ENCODE measurements around the gene TEX2. TPM values are rescaled to one million over a fixed set of nuclear protein-coding genes. Genes with fewer than 3 reads are reported as not detected.
A peak's percentile ranks its signal among the peaks of the same experiment; 100 is the strongest.

TEX2 gene
- polyA plus RNA-seq, 1 of the 3 experiments (the other 2 are of a cell fraction), result 24.0 TPM

- 54% methylated on average over 18 of the region's 19 CpGs for WGBS (ENCODE audit: low lambda C conversion rate)
- DNase-seq, result peak; percentile 80
- Histone ChIP-seq H3F3A (replicated peaks; ENCODE audit: insufficient read depth) (peaks cover 4% of the 10 kb centered on the region), H3K4me2 (no peak overlapping the region), H3K9me2 (no peaks in the 10 kb centered on the region), H3K27me3 (ENCODE audit: insufficient read depth) (no peaks in the 10 kb centered on the region), H4K20me1 (ENCODE audit: insufficient read depth) (no peaks in the 10 kb centered on the region), H2AFZ (ENCODE audit: low read depth) (no peak overlapping the region), H3K36me3 (replicated peaks in 1 of 2; ENCODE audit: control insufficient read depth in 1 of 2, insufficient read depth in 2 of 2, low read length in 1 of 2) (no peaks in the 10 kb centered on the region), H3K4me3 (ENCODE audit: low read depth in 2 of 2, low read length in 1 of 2) (no peak overlapping the region), H3K9ac (no peak overlapping the region), H3K9me3 (no peaks in the 10 kb centered on the region), H3K4me1 (ENCODE audit: control insufficient read depth in 1 of 2, insufficient read depth in 2 of 2, low read depth in 1 of 2, low read length in 1 of 2) (peaks cover 0 to 3% of the 10 kb centered on the region in 2 experiments; a peak in 1 of 4 replicates), H3K79me2 (ENCODE audit: insufficient read depth) (no peaks in the 10 kb centered on the region), H3K27ac (ENCODE audit: low read depth in 2 of 2, low read length in 1 of 2) (no peak overlapping the region)
- CTCF ChIA-PET, result interaction anchor here (0.6 to 6.1 kb wide), 65 partner anchors 9 to 422 kb away, joined by 3 to 60 read pairs (median 4); partner anchors contain the start of genes CD79B, CSHL1, ERN1 and GH1
- POLR2A ChIA-PET, result interaction anchor here (0.6 to 4.3 kb wide), 4 partner anchors 134 to 370 kb away, joined by 3 to 39 read pairs (median 4); no protein-coding TSS in a partner anchor
- TF ChIP-seq SMC3 (IDR thresholded peaks at IDR 0.05; ENCODE audit: low read depth, low read length) (peak; percentile 97), CTCF (IDR thresholded peaks at IDR 0.05) (peak; percentile 99), RAD21 (IDR thresholded peaks at IDR 0.05; ENCODE audit: low read length) (peak; percentile 100), JUND (IDR thresholded peaks at IDR 0.05) (no peak), MXI1 (IDR thresholded peaks at IDR 0.05; ENCODE audit: low read depth, low read length) (peak; percentile 38; the same call in 1 of the 2 replicates)
- TF ChIP-seq, protein P1, sequence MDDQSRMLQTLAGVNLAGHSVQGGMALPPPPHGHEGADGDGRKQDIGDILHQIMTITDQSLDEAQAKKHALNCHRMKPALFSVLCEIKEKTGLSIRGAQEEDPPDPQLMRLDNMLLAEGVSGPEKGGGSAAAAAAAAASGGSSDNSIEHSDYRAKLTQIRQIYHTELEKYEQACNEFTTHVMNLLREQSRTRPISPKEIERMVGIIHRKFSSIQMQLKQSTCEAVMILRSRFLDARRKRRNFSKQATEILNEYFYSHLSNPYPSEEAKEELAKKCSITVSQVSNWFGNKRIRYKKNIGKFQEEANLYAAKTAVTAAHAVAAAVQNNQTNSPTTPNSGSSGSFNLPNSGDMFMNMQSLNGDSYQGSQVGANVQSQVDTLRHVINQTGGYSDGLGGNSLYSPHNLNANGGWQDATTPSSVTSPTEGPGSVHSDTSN (IDR thresholded peaks at IDR 0.05), result no peak
- TF ChIP-seq, protein P2, sequence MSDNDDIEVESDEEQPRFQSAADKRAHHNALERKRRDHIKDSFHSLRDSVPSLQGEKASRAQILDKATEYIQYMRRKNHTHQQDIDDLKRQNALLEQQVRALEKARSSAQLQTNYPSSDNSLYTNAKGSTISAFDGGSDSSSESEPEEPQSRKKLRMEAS (IDR thresholded peaks at IDR 0.05; ENCODE audit: low read depth), result peak; percentile 34; the same call in 1 of the 2 replicates
These were observed 19.1 kb upstream of the TEX2 start for GRCh38 chr17:64281962-64282752.

GRCh38 chr17:64278614-64279013, 15.6 kb upstream of the TEX2 start:
- Histone ChIP-seq H4K20me1 (ENCODE audit: insufficient read depth) (no peaks in the 10 kb centered on the region), H3K9me3 (no peaks in the 10 kb centered on the region), H3K4me1 (ENCODE audit: control insufficient read depth in 1 of 2, insufficient read depth in 2 of 2, low read depth in 1 of 2, low read length in 1 of 2) (peaks cover 0 to 3% of the 10 kb centered on the region in 2 experiments; a peak in 1 of 4 replicates), H3K27ac (ENCODE audit: low read depth in 2 of 2, low read length in 1 of 2) (no peak overlapping the region), H3K9ac (no peak overlapping the region), H3K27me3 (ENCODE audit: insufficient read depth) (no peaks in the 10 kb centered on the region), H2AFZ (ENCODE audit: low read depth) (peak overlapping the region; percentile 37; the same call in 1 of the 2 replicates), H3K4me3 (ENCODE audit: low read depth in 2 of 2, low read length in 1 of 2) (no peak overlapping the region), H3K36me3 (replicated peaks in 1 of 2; ENCODE audit: control insufficient read depth in 1 of 2, insufficient read depth in 2 of 2, low read length in 1 of 2) (no peaks in the 10 kb centered on the region), H3F3A (replicated peaks; ENCODE audit: insufficient read depth) (peaks cover 4% of the 10 kb centered on the region), H3K9me2 (no peaks in the 10 kb centered on the region), H3K4me2 (no peak overlapping the region), H3K79me2 (ENCODE audit: insufficient read depth) (no peaks in the 10 kb centered on the region)
- no peak for DNase-seq
- POLR2A ChIA-PET, result interaction anchor here (4.3 kb wide), 1 partner anchor 132 kb away, joined by 39 read pairs; no protein-coding TSS in a partner anchor
- CTCF ChIA-PET, result interaction anchor here (0.6 to 6.1 kb wide), 8 partner anchors 8 to 359 kb away, joined by 3 to 55 read pairs (median 5); no protein-coding TSS in a partner anchor
- WGBS (ENCODE audit: low lambda C conversion rate), result 63% methylated on average over 3 of the region's 3 CpGs
- TF ChIP-seq GATA2 (CRISPR knock-in tag; IDR thresholded peaks at IDR 0.05) (no peak), TCF12 (IDR thresholded peaks at IDR 0.05) (peak; percentile 12; the same call in 1 of the 2 replicates)
